Heart right ventricle (tissue), 16 donors: ENCODE data around the gene COL21A1. TPM values are rescaled to one million over a fixed set of nuclear protein-coding genes. Genes with fewer than 3 reads are reported as not detected.

Experiments
- ATAC-seq, 8 donors: fragments of 200-7000 bp; cut with Tn5 transposase; one replicate each; pipeline ENCODE4 v1.9.1; 2020; ENCODE audit warnings: mild to moderate bottlenecking in 8 of 8, moderate library complexity in 8 of 8, moderate number of reproducible peaks in 1 of 8
- DNase-seq, 2 donors: peaks; one replicate each; pipeline ENCODE4 v3.0.0-alpha.2; 2020
- H3K27ac ChIP-seq, 10 donors: fragments of 200-600 bp; sonication (generic) in 2 of 10; one replicate each; pipeline versions ENCODE4 v1.5.0 to v1.8.0; 2020 to 2022; ENCODE audit warnings: mild to moderate bottlenecking in 3 of 10
- H3K27me3 ChIP-seq, 7 donors: fragments of 200-600 bp; one replicate each; pipeline ENCODE4 v1.8.0; 2021 to 2022; ENCODE audit warnings: mild to moderate bottlenecking in 2 of 7
- H3K36me3 ChIP-seq, 9 donors: fragments of 200-600 bp; sonication (generic) in 1 of 9; one replicate each; pipeline versions ENCODE4 v1.5.0 to v1.8.0; 2020 to 2022; ENCODE audit warnings: mild to moderate bottlenecking in 2 of 9
- H3K4me1 ChIP-seq, 9 donors: fragments of 200-600 bp; sonication (generic) in 1 of 9; one replicate each; pipeline versions ENCODE4 v1.5.0 to v1.8.0; 2020 to 2022; ENCODE audit warnings: mild to moderate bottlenecking in 4 of 9
- H3K4me3 ChIP-seq, 10 donors: fragments of 200-600 bp; sonication (generic) in 2 of 10; one replicate each; pipeline versions ENCODE4 v1.5.0 to v1.8.0; 2020 to 2022; ENCODE audit warnings: mild to moderate bottlenecking in 7 of 10, moderate library complexity in 2 of 10
- H3K9me3 ChIP-seq, 11 donors: fragments of 200-600 bp in 10 of 11; sonication (generic) in 2 of 11; one replicate each; pipeline versions ENCODE4 v1.5.0 to v1.8.0; 2013 to 2022; ENCODE audit warnings: mild to moderate bottlenecking in 2 of 11, control low read depth in 1 of 11, moderate library complexity in 1 of 11
- WGBS, 2 donors: extraction: QIAGEN DNeasy Blood & Tissue Kit; methylation state at CpG; one replicate each; pipeline ENCODE4 v1.1.7; 2013; ENCODE audit warnings: inconsistent platforms in 1 of 2; 5-methylcytosine and 5-hydroxymethylcytosine counted together
- intact Hi-C, 10 donors: fragments of 100-400 bp; cut with DNase I; formaldehyde crosslinking; loops; one replicate each; pipeline versions ENCODE4 v1.11.1 to v1.14.2; 2022
- polyA plus RNA-seq, 2 donors: library from polyadenylated mRNA; stranded (reverse); fragments of 200-250 nt; gene quantifications; one replicate each; pipeline ENCODE4 v1.2.3, GENCODE V29; 2013
- total RNA-seq, 10 donors: library from RNA; stranded (reverse); fragmentation: NEBNext Ultra II Directional in 3 of 10; extraction: Animal tissue kit (Norgen Biotek cat#: 25700) in 3 of 10; gene quantifications; one replicate each; pipeline versions ENCODE4 v1.2.1 to v1.2.4, GENCODE V29; 2021 to 2023
- TF ChIP-seq, protein P1 (sequence below), 9 donors: fragments of 200-600 bp; sonication (generic) in 2 of 9; IDR thresholded peaks; one replicate each; pipeline versions ENCODE4 v1.5.0 to v1.8.0; 2021 to 2022; ENCODE audit warnings: antibody characterized with exemption in 9 of 9, mild to moderate bottlenecking in 5 of 9, moderate library complexity in 1 of 9
- donor health status: Arrhythmogenic right ventricular cardiomyopathy.
- donor health status: ischemic (EF 13 %, LVEDD 7.1; RV severe dilation, severe dysfunction).
- donor health status: healthy with polysubstance abuse.
- donor health status: DM: no; HTN: yes; CAD: no.
- donor health status: DM: no; HTN: no; CAD: no.
- donor health status: ischemic (EF 25% LVEDD 6.9; RV normal size, moderate dysfunction).
- donor health status: ischemic (EF 25% LVEDD 5.7; RV mildly dilated, moderate dysfunction).
- donor health status: healthy.
- donor health status: DM: yes; HTN: yes; CAD: no.
- donor health status: Ischemic cardiomyopathy.
- donor health status: ischemic (EF 35%, LVEDD 5.7; RV mildly dilated, moderate dysfunction).
- donor health status: nonischemic (EF 11% LVEDD 7.7; RV severe dilation, severe dysfunction).
- donor health status: DM: yes; HTN: yes; CAD: no.
- donor health status: PGD.
- donor health status: ischemic (EF 29% LVEDD 5.4; RV normal size, mild dysfunction).
- donor health status: nonischemic (EF 23%, LVEDD 6.1; RV moderate dilation, normal function).

COL21A1 gene
- total and polyA plus RNA-seq, 12 donors: 11.0 to 171 (median 69.9) TPM

- peaks cover 0 to 38% (median 10%) of the 10 kb centered on the region in 9 donors for H3K4me1 ChIP-seq
- no peaks in the 10 kb centered on the region for H3K9me3 ChIP-seq
- DNase-seq (no peak), ATAC-seq (peak in 2 of 8 donors; percentile 9 to 26)
- 31 to 35% methylated on average over 5 of the region's 5 CpGs for WGBS, 2 donors
- H3K27ac ChIP-seq: peak overlapping the region in 4 of 10 donors; percentile 9 to 38 (median 20)
- no peaks in the 10 kb centered on the region for H3K36me3 ChIP-seq
- peak overlapping the region in 9 of 10 donors; percentile 12 to 63 (median 55) for H3K4me3 ChIP-seq
- TF ChIP-seq, protein P1, sequence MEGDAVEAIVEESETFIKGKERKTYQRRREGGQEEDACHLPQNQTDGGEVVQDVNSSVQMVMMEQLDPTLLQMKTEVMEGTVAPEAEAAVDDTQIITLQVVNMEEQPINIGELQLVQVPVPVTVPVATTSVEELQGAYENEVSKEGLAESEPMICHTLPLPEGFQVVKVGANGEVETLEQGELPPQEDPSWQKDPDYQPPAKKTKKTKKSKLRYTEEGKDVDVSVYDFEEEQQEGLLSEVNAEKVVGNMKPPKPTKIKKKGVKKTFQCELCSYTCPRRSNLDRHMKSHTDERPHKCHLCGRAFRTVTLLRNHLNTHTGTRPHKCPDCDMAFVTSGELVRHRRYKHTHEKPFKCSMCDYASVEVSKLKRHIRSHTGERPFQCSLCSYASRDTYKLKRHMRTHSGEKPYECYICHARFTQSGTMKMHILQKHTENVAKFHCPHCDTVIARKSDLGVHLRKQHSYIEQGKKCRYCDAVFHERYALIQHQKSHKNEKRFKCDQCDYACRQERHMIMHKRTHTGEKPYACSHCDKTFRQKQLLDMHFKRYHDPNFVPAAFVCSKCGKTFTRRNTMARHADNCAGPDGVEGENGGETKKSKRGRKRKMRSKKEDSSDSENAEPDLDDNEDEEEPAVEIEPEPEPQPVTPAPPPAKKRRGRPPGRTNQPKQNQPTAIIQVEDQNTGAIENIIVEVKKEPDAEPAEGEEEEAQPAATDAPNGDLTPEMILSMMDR (IDR thresholded peaks at IDR 0.05): no peak
- peaks cover 0 to 17% (median 0%) of the 10 kb centered on the region in 7 donors for H3K27me3 ChIP-seq
- intact Hi-C loops: no loop called here
Measured at GRCh38 chr6:56246541-56246880, 869 bp downstream of the COL21A1 start.

DNA sequence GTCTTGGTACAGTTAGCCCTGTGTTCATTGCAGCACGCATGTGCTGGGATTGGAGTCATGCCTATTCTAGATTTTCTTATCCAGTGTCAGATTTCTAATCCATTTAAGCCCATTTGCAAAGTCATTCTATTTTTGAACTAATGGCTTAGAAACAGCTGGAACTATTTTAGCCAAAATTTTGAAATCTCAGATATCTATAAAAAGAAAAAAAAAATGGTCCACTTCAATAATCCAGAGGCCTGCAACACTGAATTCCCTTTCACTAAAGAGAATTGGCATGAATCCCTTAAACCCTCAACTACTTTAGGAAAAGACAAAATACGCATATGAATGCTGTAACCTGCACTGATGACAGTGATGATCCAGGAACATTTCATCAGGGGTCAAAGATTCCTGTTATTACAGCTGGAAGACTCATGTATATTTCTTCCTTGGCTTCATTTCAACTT is 1.5 kb downstream of the COL21A1 start:
- DNase-seq (no peak), ATAC-seq (peak in 7 of 8 donors; percentile 13 to 68 (median 45))
- Histone ChIP-seq H3K4me1 (peaks cover 0 to 42% (median 10%) of the 10 kb centered on the region in 9 donors), H3K36me3 (no peaks in the 10 kb centered on the region), H3K4me3 (peak overlapping the region in 5 of 10 donors; percentile 55 to 63 (median 55)), H3K27ac (peak overlapping the region in 2 of 10 donors; percentile 11 to 23), H3K27me3 (peaks cover 0 to 17% (median 0%) of the 10 kb centered on the region in 7 donors), H3K9me3 (no peaks in the 10 kb centered on the region)
- WGBS, 2 donors: 26 to 32% methylated on average over 2 of the region's 2 CpGs
- TF ChIP-seq, protein P1 (IDR thresholded peaks at IDR 0.05): no peak
- intact Hi-C loops: no loop called here

DNA sequence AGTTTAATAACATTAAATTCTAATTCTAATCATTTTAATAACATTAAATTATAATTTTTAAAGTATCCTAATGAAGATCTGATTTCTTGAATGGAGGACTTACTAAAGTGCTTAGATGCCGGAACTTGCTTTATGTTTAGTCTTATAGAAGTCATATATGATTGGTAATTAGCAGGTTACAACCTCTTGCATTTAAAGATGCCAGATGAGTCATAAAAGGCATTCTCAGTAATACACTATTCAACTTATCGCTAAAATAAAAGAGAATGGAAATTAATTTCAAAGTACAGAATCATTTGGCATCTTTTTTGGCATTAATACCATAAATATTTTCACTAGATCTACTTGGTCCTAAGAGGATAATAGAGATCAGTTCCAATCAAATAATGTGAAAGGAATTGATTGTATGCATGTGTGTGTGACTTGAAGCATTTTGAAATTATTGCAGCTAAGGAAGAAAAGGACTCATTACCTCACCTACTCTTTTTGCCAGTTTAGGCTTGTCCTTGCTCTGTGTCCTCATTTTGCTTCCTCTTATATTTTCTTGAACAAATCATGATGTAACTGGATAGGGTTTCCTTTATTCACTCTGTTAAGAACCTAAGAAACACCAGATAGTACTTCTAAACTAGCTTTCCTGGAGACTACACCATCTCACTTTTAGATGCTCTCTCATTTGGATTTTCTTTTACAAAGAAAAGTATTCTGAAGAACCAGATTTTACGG is 2.7 kb downstream of the COL21A1 start:
- intact Hi-C loops: no loop called here
- ATAC-seq (no peak), DNase-seq (no peak)
- no peak overlapping the region for H3K27ac ChIP-seq
- H3K4me1 ChIP-seq: peaks cover 0 to 45% (median 10%) of the 10 kb centered on the region in 9 donors
- H3K27me3 ChIP-seq: peaks cover 0 to 17% (median 0%) of the 10 kb centered on the region in 7 donors
- no peaks in the 10 kb centered on the region for H3K9me3 ChIP-seq
- TF ChIP-seq, protein P1 (IDR thresholded peaks at IDR 0.05): no peak
- 90 to 91% methylated on average over 3 of the region's 3 CpGs for WGBS, 2 donors
- H3K4me3 ChIP-seq: no peak overlapping the region
- H3K36me3 ChIP-seq: no peaks in the 10 kb centered on the region

DNA sequence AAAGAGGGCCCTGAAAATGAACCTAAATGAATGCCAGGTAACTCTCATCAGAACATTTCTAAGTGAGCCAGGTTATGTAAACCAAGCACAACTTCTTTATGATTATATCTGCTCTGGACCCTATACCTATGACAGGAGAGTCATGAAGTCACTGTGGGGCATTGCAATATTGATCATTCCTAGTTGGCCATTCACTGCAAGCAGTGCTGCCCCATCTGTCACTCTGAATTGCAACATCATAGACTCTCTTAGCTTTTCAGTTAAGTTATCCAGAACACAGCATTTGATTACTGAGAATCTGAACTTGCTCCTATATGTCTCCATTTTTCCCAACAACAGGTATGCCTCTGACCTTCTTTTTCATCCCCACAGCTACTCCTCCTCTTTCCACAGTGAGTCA is 3.3 kb downstream of the COL21A1 start:
- no peak for ATAC-seq
- Histone ChIP-seq H3K27ac (peak overlapping the region in 1 of 10 donors; percentile 16), H3K27me3 (peaks cover 0 to 17% (median 0%) of the 10 kb centered on the region in 7 donors), H3K4me3 (no peak overlapping the region), H3K4me1 (peaks cover 0 to 45% (median 10%) of the 10 kb centered on the region in 9 donors), H3K9me3 (no peaks in the 10 kb centered on the region), H3K36me3 (no peaks in the 10 kb centered on the region)
- DNase-seq: no peak
- intact Hi-C loops: no loop called here
- TF ChIP-seq, protein P1 (IDR thresholded peaks at IDR 0.05): no peak
